Inflammatory macrophage treated with lipopolysaccharide for 1 hour (primary cell): ENCODE results near the gene CPNE6.

Source experiments
- DNase-seq, 2 donors: peaks; one replicate each; pipeline ENCODE4 v3.0.0-alpha.2; 2020 to 2022

Gene CPNE6

DNA sequence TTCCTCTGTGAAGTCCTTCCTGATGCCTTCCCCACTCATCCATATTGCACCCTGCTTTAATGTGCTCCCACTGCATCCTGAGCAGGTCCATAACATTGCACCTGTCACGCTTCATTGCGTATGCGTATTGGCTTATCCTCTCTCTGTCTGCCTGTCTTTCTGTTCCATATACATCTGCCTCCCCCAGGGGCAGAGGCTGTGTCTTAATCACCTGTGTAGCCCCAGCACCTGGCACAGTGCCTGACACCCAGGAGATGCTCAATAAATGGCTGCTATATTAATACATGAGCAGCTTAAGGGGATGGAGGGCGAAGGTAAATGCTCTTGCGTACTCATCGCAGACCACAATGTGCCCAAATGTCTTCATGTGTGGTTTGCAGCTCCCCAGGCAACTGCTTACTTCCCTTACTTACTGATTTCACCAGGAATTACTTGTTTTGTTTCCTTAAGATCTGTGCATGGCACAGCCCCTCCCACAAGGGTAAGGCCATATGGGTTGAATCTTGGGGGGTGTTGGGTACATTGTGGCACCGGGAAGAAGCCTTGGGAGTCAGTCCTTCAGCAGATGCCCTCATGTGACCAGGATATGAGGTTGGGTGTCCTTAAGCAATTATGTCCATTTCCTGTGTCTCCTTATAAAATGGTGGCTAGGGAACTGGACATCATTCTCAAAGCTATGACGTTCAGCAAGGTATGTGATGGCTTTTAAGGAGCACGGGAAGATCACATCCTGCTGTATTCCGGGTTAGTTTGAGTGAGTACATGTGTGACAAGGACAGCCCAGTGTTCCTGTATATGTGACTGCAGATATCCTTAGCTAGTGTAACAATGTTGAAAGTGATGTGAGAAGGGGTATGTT lies 848 bp upstream of the CPNE6 start:
- no peak for DNase-seq

GRCh38 chr14:24071836-24072430 lies 571 bp downstream of the CPNE6 start:
- no peak for DNase-seq

DNA sequence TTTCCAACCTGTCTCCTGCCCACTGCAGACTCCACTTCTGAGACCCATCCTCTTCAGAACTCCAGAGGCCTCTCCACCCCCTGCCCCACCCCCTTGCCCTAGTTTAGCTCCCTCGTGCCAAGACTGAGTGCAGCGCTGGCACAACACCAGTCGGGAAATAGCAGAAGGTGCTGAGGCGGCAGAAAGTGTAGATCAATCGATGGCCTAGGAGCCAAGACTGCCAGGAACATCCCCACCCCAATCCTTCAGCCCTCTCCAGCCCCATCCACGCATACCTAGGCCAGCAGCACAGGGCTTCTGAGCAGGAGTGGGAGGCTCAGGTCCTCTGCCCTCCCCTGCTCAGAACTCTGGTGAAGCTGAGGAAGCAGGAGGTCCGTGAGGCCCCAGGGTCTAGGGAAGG lies 1.1 kb downstream of the CPNE6 start:
- no peak for DNase-seq

GRCh38 chr14:24072881-24073877 lies 1.8 kb downstream of the CPNE6 start:
- no peak for DNase-seq

GRCh38 chr14:24074625-24075484 lies 3.5 kb downstream of the CPNE6 start:
- DNase-seq: no peak

DNA sequence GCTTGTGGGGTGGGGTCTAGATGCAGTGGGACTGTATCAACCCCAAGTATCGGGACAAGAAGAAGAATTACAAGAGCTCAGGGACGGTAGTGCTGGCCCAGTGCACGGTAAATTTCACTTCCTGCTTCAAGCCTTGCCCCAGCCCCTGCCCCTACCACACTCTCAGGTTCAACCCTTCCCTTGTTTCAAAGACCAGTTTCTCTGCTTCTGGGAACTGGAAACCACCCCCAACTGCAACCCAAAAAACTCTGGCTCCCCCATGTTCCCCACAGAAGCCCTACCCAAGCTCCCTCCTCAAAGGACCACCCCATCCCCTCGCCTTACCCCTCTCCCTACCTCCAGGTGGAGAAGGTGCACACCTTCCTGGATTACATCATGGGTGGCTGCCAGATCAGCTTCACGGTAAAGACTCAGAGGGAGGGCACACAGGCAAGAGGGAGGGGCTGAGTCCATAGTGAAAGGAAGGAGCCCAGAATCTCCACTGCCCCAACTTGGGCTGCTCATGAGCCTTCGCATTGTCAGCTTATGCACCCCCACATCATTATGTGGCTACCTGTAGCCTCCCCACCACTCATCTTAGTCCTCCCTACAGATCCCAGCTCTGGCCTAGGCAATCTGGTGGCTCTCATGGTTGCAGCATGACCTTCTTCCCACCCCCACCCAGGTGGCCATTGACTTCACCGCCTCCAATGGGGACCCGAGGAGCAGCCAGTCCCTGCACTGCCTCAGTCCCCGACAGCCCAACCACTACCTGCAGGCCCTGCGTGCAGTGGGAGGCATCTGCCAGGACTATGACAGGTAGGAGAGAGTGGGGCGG lies 4.3 kb downstream of the CPNE6 start:
- no peak for DNase-seq

- no peak for DNase-seq
Measured at GRCh38 chr14:24076302-24076601, 4.9 kb downstream of the CPNE6 start.

DNA sequence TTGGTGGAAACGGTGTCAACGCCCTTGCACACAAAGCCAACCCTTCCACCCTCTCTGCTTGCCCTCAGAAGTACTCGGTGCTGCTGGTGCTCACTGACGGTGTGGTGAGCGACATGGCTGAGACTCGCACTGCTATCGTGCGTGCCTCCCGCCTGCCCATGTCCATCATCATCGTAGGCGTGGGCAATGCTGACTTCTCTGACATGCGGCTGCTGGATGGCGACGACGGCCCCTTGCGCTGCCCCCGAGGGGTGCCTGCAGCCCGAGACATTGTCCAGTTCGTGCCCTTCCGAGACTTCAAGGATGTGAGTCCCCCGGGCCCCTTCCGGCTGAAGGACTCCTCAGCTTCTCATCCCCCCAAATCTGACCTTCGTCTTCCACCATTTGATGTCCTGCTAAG lies 5.7 kb downstream of the CPNE6 start:
- no peak for DNase-seq

GRCh38 chr14:24078146-24078545 lies 6.8 kb downstream of the CPNE6 start:
- DNase-seq: no peak

DNA sequence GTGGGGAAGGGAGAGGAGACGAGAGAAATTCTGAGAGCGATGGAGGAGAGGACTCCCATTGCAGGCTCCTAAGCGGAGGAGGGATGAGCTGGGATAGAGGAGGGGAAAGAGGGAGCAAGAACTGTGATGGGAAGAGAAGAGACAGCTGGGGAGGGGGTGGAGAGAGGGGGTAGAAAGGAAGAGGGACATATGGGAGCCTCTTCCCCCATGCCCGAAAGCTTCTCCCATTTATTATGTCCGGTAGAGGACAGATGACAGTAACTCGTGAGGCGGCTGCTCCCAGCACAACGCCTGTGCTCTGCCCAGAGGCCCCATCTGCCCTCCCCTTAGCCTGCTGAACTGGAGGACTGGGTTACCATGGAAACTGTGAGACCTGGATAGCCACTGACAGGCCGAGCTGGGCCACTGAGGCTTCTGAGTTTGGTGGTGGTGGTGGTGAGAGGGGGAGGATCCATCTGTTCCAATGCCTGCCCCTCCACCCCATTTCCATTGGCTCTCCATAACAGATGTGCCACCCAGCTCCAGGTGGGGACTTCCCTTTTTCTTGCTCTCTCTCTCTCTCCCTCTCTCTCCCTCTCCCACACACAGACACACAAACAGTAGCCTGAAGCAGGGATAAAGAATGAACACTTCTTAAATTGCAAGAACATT lies 8.3 kb downstream of the CPNE6 start:
- no peak for DNase-seq

DNA sequence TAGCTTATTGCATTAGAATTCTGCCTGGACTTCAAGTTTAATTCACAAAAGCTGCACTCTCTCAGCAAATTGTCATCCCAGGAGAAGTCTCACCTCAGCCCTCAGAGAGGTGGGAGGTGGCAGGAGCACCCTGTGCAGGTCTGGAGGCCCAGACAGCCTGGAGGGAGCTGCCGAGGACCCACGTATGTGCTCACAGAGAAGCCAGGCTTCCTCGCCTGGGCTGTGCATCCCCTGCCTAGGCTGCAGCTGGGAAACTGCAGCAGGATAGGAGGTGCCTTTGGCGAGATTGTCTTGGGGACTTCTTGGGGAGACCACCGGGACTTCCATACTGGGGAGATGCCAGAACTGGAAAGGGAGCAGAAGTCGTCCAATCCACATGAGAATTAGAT lies 8.8 kb downstream of the CPNE6 start:
- DNase-seq: no peak

DNA sequence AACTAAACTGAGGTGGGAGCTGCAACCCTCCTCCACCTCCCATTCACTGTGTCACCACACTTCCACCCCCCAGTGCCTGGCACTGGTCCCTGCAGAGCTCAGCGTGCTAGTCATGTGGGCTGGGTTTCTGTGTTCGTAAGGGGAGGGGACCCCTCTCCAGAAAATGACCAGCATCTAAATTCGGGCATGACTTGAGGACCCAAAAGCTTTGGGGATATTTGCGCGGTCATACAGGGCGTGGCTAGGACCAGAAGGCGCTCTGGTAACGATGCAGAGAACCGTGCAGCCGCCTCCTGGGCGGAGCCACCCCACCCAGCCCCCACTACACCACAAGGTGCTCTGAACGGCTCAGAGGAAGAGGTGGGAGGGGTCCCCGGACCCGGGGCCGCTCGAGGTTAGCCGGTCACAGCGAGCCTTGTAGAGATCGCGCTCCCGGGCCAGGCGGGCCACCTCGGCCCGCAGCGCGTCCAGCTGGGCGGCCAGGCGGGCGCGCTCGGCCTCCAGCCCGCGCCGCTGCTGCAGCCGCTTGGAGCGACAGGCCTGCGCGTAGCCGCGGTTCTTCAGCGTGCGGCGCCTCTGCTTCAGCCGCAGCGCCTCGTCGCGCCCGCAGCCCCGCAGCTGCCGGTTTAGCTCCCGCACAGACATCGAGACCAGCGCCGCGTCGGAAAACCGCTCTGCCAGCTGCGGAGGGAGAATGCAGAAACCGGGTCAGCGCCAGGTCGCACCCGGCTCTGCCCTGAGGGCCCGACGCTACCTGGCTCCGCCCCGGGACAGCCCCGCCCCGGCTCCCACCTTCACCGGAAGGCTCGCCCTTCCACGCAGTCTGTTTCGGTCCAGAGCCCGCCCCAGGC lies 9.8 kb downstream of the CPNE6 start:
- DNase-seq: peak; percentile 27 to 34

- DNase-seq: no peak
Measured at GRCh38 chr14:24081739-24082211, 10.4 kb downstream of the CPNE6 start.

DNA sequence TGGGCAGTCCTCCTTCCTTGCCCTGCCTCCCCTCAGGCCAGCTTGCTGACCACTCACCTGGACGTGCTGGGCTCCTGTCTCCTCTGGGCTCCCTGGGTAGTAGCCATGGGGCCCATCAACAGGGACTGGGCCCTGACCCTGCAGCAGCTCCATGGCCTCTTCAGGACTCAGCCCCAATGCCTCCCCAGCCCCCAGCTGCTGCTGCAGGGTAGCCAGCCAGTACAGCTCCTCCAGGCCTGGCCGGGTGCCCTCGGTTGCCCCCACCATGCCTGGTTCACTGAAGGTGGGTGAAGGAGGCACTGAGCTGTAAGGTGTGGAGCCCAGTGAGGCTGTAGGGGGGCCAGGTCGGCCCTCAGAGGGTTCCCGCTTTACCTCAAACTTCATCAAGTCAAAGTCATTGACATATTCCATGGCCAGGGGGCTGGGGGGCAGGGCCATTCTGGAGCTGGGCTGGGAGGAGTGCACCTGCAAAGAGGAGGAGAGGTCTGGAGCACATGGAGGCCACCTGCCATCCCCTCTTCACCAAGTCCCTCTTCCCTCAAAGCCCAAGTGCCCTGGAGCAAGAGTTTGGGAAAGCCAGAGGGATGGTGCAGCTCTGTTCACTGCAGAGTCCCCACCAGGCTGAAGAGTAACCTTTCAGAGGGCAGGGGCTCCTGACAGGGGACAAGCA lies 11.2 kb downstream of the CPNE6 start:
- no peak for DNase-seq

- DNase-seq: no peak
Measured at GRCh38 chr14:24083462-24083861, 12.1 kb downstream of the CPNE6 start.

GRCh38 chr14:24084440-24084839 lies 13.1 kb downstream of the CPNE6 start:
- no peak for DNase-seq

DNA sequence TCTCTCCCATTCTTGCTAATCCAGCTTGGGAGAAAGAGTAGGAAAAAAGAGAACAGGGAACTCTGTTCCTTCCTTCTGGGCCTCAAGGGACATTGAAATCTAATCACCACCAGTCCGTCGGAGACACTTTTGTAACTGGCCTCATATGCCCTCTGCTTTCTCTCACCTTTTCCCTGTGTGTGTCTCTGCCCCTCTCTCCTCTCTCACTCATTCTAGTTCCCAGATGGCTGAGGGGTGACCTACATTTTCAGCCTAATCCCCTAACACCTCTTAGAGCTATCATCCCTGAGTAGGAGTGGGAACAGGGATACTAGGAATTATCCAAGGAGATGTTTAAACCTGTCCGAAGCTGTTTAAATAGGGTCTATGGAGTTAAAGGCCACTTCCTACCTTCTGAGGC lies 13.9 kb downstream of the CPNE6 start:
- DNase-seq: no peak

DNA sequence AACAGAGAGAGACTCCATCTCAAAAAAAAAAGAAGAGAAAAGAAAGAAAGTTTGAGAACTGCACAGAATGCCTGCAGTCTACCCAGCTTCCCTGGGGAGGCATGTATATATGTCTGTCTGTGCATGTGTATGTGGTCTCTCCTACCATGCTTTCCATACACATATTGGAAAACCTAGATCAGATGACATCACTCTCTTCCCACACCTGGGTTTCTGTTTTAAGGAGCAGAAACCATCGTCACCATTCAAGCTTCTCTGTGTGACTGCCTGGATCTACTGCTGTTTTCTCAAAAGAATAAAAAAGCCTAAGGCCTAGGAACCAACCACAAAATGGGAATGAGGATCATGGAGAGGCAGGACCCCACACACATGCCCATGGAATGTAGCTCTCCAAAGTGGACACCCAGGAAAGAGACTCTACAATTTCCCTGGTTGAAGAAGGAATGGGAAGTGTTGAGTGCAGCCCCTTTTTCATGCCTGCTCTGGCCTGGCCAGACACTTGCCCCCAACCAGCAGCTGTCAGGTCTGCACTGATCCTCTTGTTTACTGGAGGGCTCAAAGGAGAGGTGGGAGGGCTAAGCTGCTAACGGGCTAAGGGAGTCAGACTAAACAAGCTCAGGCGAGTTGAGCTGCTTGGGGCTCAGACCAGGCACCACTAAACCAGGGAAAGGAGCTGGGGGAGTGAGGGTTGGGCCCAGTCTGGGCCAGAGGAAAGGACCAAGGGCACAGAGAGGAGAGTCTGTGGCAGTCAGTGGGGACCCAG lies 15.0 kb downstream of the CPNE6 start:
- no peak for DNase-seq

DNA sequence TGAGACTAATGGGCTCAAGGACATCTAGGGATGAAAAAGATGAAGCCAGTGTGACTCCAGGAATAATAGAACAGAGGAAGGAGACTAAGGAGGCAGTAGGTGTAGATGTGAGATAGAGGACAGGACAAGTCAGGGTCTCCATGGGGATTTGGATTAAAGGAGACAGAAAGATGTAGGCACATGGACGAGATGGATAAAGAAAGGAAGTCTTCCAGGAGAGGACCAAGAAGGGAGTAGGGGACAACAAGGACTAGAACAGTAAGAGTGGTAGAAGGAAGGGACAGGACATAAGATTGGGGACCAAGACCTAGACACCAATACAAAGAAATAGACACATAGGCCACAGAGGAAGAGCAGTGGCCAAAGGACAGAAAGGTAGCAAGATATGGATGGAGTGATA lies 15.6 kb downstream of the CPNE6 start:
- no peak for DNase-seq
